HG03196 (cell line): ENCODE results near the gene EDAR.

Experiments
- ATAC-seq: cut with Tn5 transposase; IDR thresholded peaks from one replicate; pipeline ENCODE4 v1.9.1; 2021; ENCODE audit not compliant: unreplicated experiment

EDAR gene

DNA sequence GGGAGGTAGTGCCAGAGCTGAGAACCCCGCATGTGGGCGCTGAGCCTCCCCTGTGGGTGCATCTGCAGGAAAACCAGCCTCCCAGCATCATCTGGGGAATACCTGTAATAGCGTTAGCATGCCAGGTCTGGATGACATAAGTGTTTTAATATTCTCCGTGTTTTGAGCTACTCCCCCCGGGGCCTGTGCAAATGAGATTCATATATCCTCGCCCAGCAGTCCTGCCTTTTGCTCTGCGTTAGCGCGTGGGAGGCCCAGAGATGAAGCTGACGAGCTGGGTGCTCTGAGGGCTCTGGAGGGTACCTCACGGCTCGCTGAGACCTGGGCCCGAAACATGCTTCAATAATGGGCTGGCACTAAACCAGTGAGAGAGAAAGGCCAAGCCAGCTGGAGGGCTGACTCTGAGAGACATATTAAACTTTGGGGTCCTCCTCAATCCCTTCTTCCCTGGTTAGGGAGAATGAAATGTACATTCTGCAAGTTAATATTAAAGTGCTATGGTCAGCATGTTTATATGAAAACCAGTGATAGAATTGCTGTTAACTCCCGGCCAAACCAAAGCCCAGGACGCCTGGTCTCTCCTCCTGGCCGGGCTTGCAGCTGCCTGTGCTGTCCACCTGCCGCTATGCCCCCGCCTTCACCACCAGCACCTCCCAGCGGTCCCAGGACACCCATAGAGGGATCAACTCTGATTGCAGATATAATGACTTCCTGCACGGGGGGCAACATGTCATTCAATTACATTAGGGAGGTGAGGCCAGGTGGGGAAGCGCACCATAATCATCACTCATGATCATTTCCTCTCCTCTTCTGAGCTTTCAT lies 77.0 kb downstream of the EDAR start:
- ATAC-seq: no peak

DNA sequence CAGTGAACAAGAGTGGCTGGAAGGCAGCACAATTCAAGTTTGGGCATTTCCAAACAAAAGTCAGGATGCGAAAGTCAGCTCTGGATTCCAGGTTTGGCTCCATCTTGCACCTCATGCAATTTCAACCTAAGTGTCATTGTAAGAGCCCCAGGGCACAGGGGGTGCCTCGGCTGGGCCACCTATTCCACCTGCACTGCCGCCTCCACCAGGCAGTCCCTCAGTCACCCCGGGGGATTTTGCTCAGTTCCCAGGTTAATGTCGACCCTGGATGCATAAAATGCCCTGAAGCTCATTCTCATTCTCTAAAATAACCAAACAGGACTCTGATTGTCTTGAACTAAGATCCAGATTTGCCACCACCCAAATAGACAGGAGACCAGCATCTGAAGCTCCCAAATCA lies 77.6 kb downstream of the EDAR start:
- no peak for ATAC-seq

DNA sequence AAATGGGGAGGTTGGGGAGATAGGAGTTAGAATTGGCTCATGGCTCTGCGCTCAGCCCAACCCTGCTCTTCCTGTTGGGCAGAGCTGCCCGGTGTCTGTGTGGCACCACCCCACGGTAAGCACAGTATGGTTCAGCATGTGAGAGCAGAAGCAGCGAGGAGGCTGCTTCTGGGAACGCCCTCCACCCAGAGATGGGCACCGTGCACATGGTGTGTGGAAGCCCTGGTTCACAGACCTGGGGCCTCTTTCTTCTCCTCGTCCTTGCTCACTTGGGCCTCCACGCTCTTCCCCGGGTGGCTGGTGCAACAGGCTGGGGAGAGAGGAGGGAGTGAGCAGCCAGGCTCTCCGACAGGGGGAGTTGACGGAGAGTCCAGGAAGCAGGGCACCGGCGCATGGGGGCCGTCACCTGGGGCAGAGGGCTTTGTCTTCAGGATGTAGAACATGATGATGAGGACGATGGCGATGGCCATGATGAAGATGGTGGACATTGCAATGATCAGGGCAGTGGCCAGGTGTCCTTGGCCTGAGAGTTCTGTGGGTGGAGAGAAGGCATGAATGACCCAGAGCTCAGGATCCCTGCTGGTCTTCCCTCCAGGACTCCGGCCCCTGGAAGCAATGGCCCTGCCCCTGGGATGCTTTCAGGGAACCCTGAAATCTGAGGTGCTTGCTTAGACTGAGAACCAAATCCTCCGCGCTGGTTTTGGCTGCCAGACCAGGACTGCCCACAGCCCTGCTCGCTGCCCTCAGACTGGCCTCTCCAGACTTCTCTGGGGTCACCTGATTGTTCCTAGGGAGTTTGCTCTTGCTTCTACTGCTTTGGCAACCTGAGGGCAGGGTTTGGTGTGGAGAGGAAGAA lies 78.3 kb downstream of the EDAR start:
- ATAC-seq: no peak

DNA sequence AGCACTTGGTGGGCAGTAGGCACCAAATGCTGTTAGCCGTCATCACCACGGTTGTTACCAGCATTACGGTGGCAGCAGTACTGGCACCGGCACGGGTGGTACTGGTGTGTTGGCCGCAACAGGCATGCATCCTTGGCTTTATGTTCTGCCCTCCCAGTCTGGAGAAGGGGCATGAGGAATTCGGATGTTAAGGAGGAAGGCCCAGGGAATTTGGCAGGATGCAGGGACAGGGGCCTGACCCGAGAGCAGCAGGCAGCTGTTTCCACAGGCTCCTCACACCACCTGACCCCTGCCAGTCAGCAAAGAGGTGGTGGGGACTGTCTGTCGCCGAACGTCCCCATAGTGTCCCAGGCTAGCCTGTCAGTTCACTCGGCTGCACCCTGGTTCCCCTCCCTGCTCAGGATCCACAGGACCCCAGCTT lies 79.0 kb downstream of the EDAR start:
- ATAC-seq: no peak

DNA sequence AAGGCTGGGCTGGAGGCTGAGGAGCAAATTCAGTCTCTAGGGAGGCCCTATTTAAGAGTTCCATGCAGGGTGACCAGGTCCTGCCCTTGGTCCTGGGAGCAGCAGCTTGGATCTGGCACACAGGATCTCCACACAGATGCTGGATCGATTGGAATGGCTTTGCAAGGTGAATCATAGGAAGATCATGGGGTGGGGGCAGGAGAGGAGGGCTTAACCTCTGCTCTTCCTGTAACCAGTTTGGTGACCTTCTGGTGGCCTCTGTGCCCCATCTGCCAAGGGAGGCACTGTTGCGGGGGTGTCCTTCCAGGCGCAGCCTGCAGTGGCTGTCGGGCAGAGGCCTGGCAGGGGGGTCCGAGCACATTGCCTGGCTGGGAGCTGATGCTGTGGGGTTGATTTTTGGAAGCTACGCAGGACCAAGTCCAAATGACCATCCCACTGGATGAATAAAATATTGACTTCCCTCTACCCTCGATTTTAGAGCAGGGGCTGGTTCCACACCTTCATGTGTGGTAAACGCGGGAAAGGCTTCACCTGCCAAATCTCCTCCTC lies 79.7 kb downstream of the EDAR start:
- no peak for ATAC-seq

DNA sequence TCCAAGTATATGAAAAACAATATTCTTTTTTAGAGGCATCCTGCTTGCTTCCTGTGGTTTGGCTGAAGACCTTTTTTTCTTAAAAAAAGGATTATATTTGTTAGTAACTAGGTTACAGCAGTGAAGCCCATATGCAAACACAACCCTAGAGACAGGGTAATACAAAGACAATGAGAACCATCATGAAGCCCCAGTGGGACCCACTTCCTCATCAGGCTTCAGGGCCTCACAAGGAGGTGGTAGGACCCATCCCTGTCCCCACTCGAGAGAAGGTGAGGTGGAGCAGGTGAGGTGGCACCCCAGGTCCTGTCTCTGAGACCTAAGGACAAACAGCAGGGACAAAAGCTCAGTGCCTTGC lies 80.3 kb downstream of the EDAR start:
- ATAC-seq: no peak

DNA sequence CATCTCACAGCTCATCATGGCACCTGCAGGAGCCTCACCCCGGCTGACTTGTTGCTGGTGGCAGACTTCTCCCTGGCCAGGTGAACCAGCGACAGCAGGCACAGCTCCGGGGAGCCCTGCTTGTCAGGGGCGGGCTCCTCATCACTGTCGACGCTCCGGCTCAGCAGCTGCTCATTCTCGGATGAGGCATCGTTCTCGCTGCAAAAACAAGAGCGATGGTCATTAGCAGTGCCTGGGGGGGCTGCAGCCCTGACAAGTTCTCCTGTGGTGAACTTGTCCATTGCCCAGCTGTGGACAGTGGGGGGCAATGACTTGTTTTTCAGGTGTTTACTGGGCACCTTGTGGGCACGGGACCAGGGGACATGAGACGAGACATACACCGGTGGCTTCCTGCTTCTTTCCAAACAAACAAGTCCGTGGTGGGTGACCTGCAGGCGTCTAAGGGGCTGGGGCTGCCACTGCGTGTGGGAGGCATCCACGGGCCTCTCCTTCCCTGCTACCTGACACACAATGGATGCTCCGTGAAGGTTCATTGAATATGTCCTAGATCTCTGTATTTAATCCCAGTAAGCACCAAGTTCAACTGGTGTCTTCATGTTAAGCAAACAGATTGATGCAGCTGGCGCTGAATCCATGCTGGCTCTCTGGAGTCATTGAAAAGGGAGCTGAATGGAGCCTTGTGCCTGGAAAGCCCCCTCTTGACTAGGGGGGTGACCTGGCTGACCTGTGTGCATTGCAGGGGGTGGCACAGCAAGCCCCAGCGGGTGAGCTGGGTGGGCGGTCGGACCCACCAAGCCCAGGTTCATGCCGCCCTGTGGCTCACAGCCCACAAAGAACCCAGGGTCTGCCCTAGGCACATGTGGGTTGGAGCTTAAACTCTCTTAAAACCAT lies 81.0 kb downstream of the EDAR start:
- ATAC-seq: no peak

DNA sequence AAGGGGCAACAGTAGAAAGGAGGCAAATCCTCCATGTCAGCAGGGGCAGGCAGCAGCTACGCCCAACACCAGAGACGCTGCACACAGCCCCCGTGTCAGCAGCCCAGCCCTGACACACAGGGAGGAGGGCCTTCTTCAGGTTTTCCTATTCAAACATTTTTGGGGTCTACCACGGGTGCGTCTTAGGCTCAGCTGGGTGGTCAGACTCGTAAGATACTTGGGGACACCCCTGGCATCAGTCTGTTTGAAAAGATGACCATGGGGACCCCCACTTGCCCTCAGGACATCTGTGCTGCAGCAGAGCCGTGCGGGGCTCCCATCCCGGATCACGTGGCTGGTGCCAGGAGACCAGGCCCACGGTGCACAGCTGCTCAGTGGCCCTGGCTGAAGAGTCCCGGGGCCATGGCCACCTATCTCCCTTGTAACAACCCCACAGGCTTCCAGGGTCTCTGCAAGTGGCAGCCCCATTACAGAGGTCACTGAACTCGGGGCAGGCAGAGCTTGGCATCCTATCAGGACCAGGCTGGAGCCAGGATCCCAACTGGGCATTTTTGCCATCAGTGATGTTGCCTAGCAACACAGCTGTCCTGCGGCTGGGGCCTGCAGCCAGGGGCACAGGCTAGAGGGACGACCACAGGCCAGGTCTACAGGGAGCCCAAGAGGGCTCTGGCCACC lies 82.5 kb downstream of the EDAR start:
- no peak for ATAC-seq

DNA sequence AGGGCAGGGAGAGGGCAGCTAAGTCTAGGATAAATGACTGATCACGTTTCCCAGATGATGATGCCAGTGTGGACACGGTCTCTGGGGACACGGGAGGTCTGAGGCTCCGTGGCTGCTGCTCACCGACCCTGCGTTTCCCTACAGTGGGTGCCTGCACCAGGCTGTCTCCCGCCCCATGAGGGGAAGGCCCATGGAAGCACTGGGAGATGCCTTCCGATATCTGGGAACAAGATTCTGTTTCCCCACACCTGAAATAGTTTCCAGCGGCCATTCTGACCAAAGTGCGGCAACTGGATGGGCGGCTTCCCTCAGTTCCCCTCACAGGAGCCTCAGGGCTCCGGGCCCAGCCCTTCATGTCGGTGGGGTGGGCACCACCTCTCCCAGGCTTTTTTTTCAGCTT lies 83.1 kb downstream of the EDAR start:
- ATAC-seq: no peak

DNA sequence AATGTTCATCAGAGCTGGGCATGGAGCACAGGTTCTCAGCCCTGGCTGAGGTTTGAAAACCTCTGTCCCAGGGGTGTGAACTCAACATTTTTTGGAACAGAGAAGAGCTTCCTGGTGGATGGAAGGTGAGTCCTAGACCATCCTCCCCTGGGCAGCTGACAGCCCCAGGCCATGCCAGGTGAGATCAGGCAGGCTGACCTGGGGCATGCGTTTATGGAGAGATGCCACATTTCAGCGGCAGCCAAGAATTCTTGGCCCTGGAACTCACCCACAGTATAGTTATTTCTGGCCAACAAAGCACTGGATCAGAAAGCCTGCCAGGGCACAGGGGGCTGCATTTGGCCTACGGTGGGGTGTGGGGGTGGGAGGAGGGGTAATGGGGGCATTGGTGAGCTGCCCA lies 83.8 kb downstream of the EDAR start:
- no peak for ATAC-seq

DNA sequence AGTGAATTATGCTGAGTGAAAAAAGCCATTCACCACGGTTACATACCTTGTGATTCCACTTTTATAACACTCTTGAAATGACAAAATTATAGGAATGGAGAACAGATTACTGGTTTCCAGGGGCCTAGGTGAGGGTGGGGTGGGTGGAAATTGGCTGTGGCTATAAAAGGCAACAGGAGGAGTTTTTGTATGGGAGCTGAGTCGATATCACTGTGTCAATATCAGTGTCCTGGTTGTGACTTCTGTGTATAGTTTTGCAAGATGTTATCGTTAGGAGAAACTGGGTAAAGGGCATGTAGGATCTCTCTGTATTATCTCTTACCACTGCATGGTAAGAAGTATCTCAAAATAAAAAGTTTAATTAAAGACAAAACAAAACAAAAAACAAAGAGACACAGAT lies 84.3 kb downstream of the EDAR start:
- no peak for ATAC-seq

DNA sequence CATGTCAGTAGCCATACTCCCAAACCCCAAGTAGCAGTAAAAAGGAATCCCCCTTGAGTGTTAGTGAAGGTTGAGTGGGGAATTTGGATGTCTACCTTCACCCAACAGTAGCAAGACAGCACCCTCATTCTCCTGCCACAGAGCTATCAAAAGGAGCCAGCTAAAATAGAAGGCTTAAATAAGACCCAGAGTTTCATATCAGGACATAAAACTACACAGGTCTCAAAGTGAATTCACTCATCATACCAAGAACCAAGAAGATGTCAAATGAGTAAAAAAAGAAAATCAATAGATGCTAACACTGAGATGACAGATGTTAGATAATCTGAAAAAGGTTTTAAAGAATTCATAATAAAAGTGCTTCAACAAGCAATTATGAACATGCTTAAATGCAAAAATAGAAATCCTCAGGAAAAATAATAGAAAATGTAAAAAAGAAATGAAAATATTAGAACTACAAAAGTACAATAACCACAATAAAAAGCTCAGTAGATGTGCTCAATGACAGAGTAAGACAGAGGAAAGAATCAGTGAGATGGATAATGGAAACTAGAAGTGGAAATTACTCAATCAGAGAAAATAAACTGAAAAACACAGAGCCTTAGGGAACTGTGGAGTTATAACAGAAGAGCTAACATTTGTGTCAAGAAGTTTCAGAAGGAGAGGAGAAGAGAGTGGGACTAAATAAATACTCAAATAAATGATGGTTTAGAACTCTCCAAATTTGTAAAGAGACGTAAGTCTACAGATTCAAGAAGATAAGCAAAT lies 90.5 kb downstream of the EDAR start:
- no peak for ATAC-seq

DNA sequence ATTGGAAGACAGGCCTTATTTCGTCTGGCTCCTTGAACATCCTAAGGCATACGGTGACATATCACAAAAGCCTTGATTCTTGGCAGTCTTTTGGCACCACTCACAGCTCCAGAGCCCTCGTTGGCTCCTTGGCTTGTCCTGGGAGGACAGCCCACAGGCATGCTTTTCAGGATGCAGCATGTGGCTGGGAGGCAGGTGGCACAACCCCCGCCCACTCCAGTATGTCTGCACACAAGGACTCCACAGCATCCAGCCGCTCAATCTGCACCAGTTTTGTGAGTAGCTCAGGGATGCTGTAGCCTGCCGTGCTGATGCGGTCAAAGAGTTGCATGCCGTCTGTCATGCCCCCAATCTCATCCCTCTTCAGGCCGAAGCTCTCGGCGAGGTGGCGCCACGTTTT lies 92.3 kb downstream of the EDAR start:
- no peak for ATAC-seq

DNA sequence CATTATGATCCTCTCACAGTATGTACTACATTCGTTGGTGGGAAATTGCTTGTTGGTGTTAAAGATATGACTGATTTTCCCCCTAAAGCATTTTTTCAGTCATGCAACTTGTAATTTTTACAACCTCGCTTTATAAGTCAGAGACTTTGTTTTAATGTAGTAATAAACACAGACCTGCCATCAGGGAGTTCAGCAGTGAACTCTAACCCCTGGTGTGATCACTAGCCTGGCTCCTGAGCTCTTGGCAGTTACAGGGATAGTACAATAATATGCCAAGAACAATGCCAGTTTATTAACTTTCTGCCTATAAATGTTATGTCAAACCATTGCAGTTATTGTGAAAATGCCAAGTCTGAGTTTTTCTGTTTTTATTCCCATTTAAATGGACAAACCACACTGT lies 93.8 kb downstream of the EDAR start:
- ATAC-seq: no peak

DNA sequence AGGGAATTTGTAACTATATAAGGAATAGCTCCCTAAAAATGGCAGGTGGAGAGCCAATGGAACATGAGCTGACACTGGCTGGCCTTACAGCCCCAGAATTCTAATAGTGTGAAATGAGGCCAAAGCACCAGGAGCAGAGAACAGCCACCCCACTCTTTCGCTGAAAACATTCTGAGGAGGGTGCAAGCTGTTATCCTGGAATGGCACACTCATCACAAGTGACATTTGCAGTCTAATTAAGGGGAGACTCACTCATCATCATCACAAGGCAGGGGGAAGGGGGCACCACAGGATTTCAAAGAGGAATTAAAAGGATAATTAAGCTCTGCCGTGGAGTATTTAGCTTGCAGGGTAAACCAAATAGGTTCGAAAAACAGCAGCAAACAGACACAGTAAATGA lies 94.3 kb downstream of the EDAR start:
- ATAC-seq: no peak

DNA sequence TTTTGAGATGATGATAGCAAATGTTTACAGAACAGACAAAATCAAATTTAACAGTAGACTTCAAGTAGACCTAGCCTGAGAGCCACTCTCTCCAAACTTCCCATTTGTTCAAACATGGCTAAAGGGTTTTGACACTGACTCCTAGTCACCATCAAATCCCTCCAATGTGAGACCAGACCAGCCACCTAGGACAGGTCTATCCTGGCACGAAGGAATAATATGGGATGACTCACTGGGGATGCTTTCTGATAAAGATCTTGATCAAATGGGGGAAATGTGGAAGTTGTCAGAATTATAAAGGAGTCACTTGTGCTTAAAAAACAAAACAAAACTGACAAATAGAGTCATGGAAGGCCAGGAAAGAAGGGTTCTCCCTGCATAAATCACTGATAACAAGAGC lies 95.7 kb downstream of the EDAR start:
- ATAC-seq: no peak

DNA sequence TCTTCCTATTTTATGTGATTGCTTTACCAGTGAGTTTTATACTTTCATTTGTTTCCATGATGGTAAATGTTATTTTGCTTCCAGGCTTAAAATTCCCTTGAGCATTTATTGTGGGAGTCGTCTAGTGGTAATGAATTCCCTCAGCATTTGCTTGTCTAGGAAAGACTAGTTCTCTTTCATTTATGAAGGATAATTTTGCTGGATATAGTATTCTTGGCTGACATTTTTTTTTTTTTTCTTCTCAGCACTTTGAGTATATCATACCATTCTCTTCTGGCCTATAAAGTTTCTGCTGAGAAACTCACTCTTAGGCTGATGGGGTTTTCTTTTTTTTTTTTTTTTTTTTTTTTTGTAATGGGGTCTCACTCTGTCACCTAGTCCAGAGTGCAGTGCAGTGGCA lies 99.1 kb downstream of the EDAR start:
- no peak for ATAC-seq

DNA sequence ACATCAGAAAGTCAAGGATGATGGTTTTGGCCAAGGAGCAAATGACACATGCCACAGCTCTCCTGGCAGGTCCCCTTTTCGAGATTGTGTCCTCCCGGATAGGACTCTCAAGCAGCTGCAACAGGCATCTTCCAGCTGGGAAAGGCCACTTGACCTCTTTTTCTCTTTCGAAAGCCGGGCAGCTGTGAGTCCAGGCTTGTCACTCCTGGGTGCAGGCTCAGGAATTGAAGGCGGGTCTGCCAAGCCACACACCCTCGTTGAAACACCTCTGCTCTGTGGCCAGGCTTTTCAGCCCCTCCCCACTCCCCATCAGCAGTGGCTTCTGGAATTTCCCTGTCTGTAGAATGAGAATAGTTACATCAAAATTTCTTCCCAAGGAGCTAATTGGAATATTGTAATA lies 104.4 kb downstream of the EDAR start:
- no peak for ATAC-seq

DNA sequence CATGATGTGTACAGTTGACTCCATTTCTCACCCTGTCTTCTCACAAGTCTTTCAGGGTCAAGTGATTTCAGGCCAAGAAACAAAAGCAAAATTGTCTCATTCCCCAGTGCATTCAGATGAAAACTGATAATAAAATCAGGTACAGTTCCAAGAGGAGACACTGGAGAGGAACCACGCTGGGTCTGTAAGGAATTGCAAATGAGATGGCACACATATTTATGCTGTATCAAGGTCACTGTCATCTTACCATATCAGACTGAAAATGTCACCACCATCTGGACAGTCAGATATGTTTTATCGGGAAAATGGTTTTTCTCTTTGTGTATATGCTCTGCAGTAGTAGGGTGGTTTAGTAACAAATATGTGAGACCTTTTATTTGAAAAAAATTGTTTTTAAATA lies 110.7 kb downstream of the EDAR start:
- ATAC-seq: no peak

DNA sequence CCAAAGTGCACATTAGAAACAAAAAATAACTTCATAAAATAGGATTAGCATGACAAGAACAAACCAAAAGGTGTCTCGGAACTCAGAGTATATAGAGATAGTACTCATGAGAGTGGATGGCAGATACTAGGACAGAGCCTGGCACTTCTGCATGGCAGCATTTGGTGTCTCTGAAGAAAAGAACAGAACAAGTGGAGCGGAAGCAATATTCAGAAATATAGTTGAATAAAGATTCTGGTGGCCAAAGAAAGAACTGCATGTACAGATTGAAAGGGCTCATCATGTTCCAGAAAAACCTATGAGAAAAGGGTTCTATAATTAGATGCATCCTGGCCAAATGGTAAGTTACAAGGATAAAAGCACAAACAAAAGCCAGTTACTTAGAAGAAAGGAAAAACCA lies 111.5 kb downstream of the EDAR start:
- no peak for ATAC-seq
